HCT116 (cell line): ENCODE results near the gene NELL1. TPM values are rescaled to one million over a fixed set of nuclear protein-coding genes. Genes with fewer than 3 reads are reported as not detected.

Source experiments
- ATAC-seq: fragments of 200-7000 bp; cut with Tn5 transposase; 2 replicates; pipeline ENCODE4 v1.9.1; 2020; ENCODE audit warnings: mild to moderate bottlenecking, moderate library complexity
- BruUV-seq: library from RNA; stranded (reverse); fragments of 400-500 nt; replicated peaks from 2 replicates; lab custom pipeline; 2021; lab: Mats Ljungman, UMichigan
- CTCF ChIA-PET: fragments of 300-600 bp; sonication (Branson Sonifier 250); formaldehyde crosslinking; loops from one replicate; lab custom pipeline; 2021; ENCODE audit warnings: antibody characterized with exemption; lab: Charles Lee
- POLR2A ChIA-PET: fragments of 300-600, 350-600 bp; sonication (Branson Sonifier 250); formaldehyde crosslinking; loops from one replicate; lab custom pipeline; 2021; ENCODE audit warnings: antibody characterized with exemption; lab: Charles Lee
- RAD21 ChIA-PET, 2 experiments: fragments of 300-600 bp; sonication (Branson Sonifier 250); formaldehyde crosslinking; loops; one replicate each; lab custom pipeline; 2023; ENCODE audit warnings: low total read pairs in 2 of 2; ENCODE audit not compliant: uncharacterized antibody in 2 of 2, unreplicated experiment in 2 of 2, low non-redundant PET in 1 of 2; lab: Charles Lee
- DNase-seq: peaks from one replicate; pipeline ENCODE4 v3.0.0-alpha.2; 2010; ENCODE audit warnings: low read depth, low spot score
- H2AFZ ChIP-seq: fragments of 200-600 bp; shearing (Covaris generic), sonication (generic); 2 replicates; pipeline ENCODE4 v1.6.1; 2017; ENCODE audit warnings: low read depth, mixed run types, mixed read lengths, antibody characterized with exemption, low read length; ENCODE audit not compliant: poor library complexity, severe bottlenecking
- H3K27ac ChIP-seq: 2 replicates; pipeline ENCODE4 v1.5.1; 2012; ENCODE audit warnings: low read depth, low read length
- H3K27me3 ChIP-seq: fragments of 200-600 bp; sonication (generic); 2 replicates; pipeline ENCODE4 v1.6.1; 2016; ENCODE audit warnings: mixed run types, low read length, mixed read lengths; ENCODE audit not compliant: insufficient read depth
- H3K36me3 ChIP-seq, 2 experiments: fragments of 200-500 bp in 1 of 2; fragments of 200-600 bp in 1 of 2; sonication (Bioruptor generic) in 1 of 2; sonication (generic) in 1 of 2; 2 replicates each; pipeline versions ENCODE4 v1.5.1 to v1.6.1; 2014 to 2016; ENCODE audit warnings: low read length in 2 of 2, inconsistent platforms in 1 of 2, mixed read lengths in 1 of 2, mixed run types in 1 of 2; ENCODE audit not compliant: insufficient read depth in 2 of 2, control insufficient read depth in 1 of 2
- H3K4me1 ChIP-seq, 2 experiments: fragments of 200-600 bp in 1 of 2; sonication (generic) in 1 of 2; 2 replicates each; pipeline versions ENCODE4 v1.5.1 to v1.6.1; 2012 to 2017; ENCODE audit warnings: low read length in 2 of 2, inconsistent platforms in 1 of 2, mild to moderate bottlenecking in 1 of 2, mixed read lengths in 1 of 2, mixed run types in 1 of 2, moderate library complexity in 1 of 2; ENCODE audit not compliant: insufficient read depth in 2 of 2, control insufficient read depth in 1 of 2
- H3K4me2 ChIP-seq: fragments of 200-600 bp; sonication (generic); 2 replicates; pipeline ENCODE4 v1.6.1; 2017; ENCODE audit warnings: mixed run types, low read length, mixed read lengths
- H3K4me3 ChIP-seq, 2 experiments: fragments of 200-600 bp in 1 of 2; sonication (generic) in 1 of 2; replicated peaks in 1 of 2; 2 replicates each; pipeline ENCODE4 v1.5.1; 2011 to 2016; ENCODE audit warnings: low read length in 2 of 2, control low read depth in 1 of 2, low read depth in 1 of 2, mild to moderate bottlenecking in 1 of 2, mixed read lengths in 1 of 2, mixed run types in 1 of 2
- H3K79me2 ChIP-seq: fragments of 200-600 bp; sonication (generic); 2 replicates; pipeline ENCODE4 v1.6.1; 2017; ENCODE audit warnings: mild to moderate bottlenecking, mixed run types, low read length, moderate library complexity, mixed read lengths; ENCODE audit not compliant: insufficient read depth
- H3K9ac ChIP-seq: fragments of 200-600 bp; sonication (generic); 2 replicates; pipeline ENCODE4 v1.6.1; 2016; ENCODE audit warnings: low read length, mixed read lengths
- H3K9me2 ChIP-seq: fragments of 200-600 bp; sonication (generic), shearing (Covaris generic); 2 replicates; pipeline ENCODE4 v1.6.1; 2017; ENCODE audit warnings: mixed run types, mild to moderate bottlenecking, moderate library complexity; ENCODE audit not compliant: insufficient read depth
- H3K9me3 ChIP-seq, 2 experiments: fragments of 200-500 bp in 1 of 2; fragments of 200-600 bp in 1 of 2; sonication (Bioruptor generic) in 1 of 2; sonication (generic) in 1 of 2; 2 replicates each; pipeline ENCODE4 v1.6.1; 2014 to 2017; ENCODE audit warnings: low read length in 2 of 2, mixed read lengths in 2 of 2, inconsistent platforms in 1 of 2, low read depth in 1 of 2, mild to moderate bottlenecking in 1 of 2, mixed run types in 1 of 2, moderate library complexity in 1 of 2; ENCODE audit not compliant: control insufficient read depth in 1 of 2, insufficient read depth in 1 of 2
- H4K20me1 ChIP-seq: fragments of 200-600 bp; sonication (generic), shearing (Covaris generic); 2 replicates; pipeline ENCODE4 v1.6.1; 2017; ENCODE audit warnings: mixed run types, mild to moderate bottlenecking, moderate library complexity; ENCODE audit not compliant: insufficient read depth
- EZH2 ChIP-seq: fragments of 200-600 bp; sonication (generic); IDR thresholded peaks from 2 replicates; pipeline ENCODE4 v1.6.1; 2017; ENCODE audit warnings: antibody characterized with exemption, mixed run types
- FOSL1 ChIP-seq: IDR thresholded peaks from 2 replicates; pipeline ENCODE4 v1.6.1; 2012; ENCODE audit warnings: low read depth
- JUND ChIP-seq: IDR thresholded peaks from 2 replicates; pipeline ENCODE4 v1.6.1; 2012
- POLR2A ChIP-seq: IDR thresholded peaks from 2 replicates; pipeline ENCODE4 v1.7.0; 2011; ENCODE audit warnings: borderline replicate concordance; ENCODE audit not compliant: insufficient read depth, insufficient read length; ENCODE audit errors: extremely low read depth
- POLR2AphosphoS5 ChIP-seq: IDR thresholded peaks from 2 replicates; pipeline ENCODE4 v1.6.1; 2011; ENCODE audit warnings: mild to moderate bottlenecking, low read depth, low read length, moderate library complexity
- RAD21 ChIP-seq: IDR thresholded peaks from 2 replicates; pipeline ENCODE4 v1.6.1; 2012; ENCODE audit warnings: low read depth, mild to moderate bottlenecking
- SIN3A ChIP-seq: IDR thresholded peaks from 2 replicates; pipeline ENCODE4 v1.6.1; 2012; ENCODE audit warnings: low read depth
- SP1 ChIP-seq: IDR thresholded peaks from 2 replicates; pipeline ENCODE4 v1.6.1; 2012; ENCODE audit warnings: low read depth
- TCF7L2 ChIP-seq: IDR thresholded peaks from 2 replicates; pipeline ENCODE4 v1.7.0; 2011; ENCODE audit warnings: borderline replicate concordance, inconsistent platforms; ENCODE audit not compliant: insufficient read depth, insufficient read length; ENCODE audit errors: extremely low read depth
- ZFX ChIP-seq: fragments of 450-650 bp; IDR thresholded peaks from 2 replicates; pipeline ENCODE4 v1.6.1; 2017
- intact Hi-C: fragments of 100-400 bp; cut with micrococcal nuclease; formaldehyde crosslinking; loops from 2 replicates; pipeline ENCODE4 v1.10.0; 2022
- total RNA-seq: library from RNA; stranded (reverse); gene quantifications from one replicate; pipeline ENCODE4 v1.2.1, GENCODE V29; 2021; ENCODE audit not compliant: unreplicated experiment
- TF ChIP-seq, protein P1 (sequence below): IDR thresholded peaks from 2 replicates; pipeline ENCODE4 v1.6.1; 2012
- TF ChIP-seq, protein P2 (sequence below), 3 experiments: fragments of 200-600 bp in 1 of 3; sonication (generic) in 1 of 3; IDR thresholded peaks in 2 of 3; conservative IDR thresholded peaks in 1 of 3; 2 replicates each; pipeline ENCODE4 v1.5.1; 2012 to 2017; ENCODE audit warnings: low read depth in 2 of 3, low read length in 2 of 3, antibody characterized with exemption in 1 of 3, borderline replicate concordance in 1 of 3, control low read depth in 1 of 3, mild to moderate bottlenecking in 1 of 3, mixed read lengths in 1 of 3, mixed run types in 1 of 3, moderate library complexity in 1 of 3; ENCODE audit not compliant: insufficient read depth in 1 of 3

The NELL1 gene
- total RNA-seq, 1 experiment from 2014 or later = not detected

DNA sequence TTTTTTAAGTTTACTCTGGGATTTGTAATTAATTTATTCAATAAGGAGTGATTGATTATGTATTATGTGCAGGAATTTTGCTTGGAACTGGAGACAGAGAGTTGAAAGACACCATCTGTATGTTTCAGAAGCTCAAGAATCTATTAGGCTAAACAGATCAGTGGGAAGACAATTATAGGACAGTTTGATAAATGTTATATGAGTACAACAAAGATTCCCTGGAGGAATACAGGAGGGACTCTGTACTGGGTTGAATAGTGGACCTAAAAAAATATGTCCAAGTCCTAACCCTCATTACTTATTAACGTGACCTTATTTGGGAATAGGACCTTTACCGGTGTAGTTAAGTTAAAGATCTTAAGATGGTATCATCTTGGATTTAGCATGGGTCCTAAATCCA, 681.2 kb downstream of the NELL1 start:
- no peaks in the 10 kb centered on the region for H3K4me1 ChIP-seq
- intact Hi-C loops = no loop called here
- no peak overlapping the region for H3K9ac ChIP-seq
- TF ChIP-seq, protein P1, sequence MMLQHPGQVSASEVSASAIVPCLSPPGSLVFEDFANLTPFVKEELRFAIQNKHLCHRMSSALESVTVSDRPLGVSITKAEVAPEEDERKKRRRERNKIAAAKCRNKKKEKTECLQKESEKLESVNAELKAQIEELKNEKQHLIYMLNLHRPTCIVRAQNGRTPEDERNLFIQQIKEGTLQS = no peak
- TF ChIP-seq SP1 = no peak
- TF ChIP-seq EZH2 = no peak
- TF ChIP-seq, protein P2, sequence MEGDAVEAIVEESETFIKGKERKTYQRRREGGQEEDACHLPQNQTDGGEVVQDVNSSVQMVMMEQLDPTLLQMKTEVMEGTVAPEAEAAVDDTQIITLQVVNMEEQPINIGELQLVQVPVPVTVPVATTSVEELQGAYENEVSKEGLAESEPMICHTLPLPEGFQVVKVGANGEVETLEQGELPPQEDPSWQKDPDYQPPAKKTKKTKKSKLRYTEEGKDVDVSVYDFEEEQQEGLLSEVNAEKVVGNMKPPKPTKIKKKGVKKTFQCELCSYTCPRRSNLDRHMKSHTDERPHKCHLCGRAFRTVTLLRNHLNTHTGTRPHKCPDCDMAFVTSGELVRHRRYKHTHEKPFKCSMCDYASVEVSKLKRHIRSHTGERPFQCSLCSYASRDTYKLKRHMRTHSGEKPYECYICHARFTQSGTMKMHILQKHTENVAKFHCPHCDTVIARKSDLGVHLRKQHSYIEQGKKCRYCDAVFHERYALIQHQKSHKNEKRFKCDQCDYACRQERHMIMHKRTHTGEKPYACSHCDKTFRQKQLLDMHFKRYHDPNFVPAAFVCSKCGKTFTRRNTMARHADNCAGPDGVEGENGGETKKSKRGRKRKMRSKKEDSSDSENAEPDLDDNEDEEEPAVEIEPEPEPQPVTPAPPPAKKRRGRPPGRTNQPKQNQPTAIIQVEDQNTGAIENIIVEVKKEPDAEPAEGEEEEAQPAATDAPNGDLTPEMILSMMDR (IDR thresholded peaks at IDR 0.05 in 2 of 3, conservative IDR thresholded peaks at IDR 0.05 in 1 of 3; ENCODE audit: borderline replicate concordance in 1 of 3, insufficient read depth in 1 of 3, low read depth in 2 of 3, low read length in 2 of 3) = no peak
- no peak for TF ChIP-seq POLR2AphosphoS5
- no peak for TF ChIP-seq RAD21
- TF ChIP-seq SIN3A = no peak
- no peak for TF ChIP-seq ZFX
- no peak for TF ChIP-seq JUND
- no peak for TF ChIP-seq FOSL1
- no peak for TF ChIP-seq POLR2A
- TF ChIP-seq TCF7L2 = no peak
- ChIA-PET CTCF (no interaction called here), POLR2A (no interaction called here), RAD21 (no interaction called here)
- BruUV-seq = no TSS peak
- peaks cover 7 to 31% of the 10 kb centered on the region in 2 experiments; a peak in 2 of 4 replicates for H3K9me3 ChIP-seq
- ATAC-seq (no peak), DNase-seq (no peak)
- H3K4me2 ChIP-seq = no peak overlapping the region
- no peak overlapping the region for H3K4me3 ChIP-seq
- no peak overlapping the region for H3K27ac ChIP-seq
- H2AFZ ChIP-seq = no peak overlapping the region
- no peaks in the 10 kb centered on the region for H3K27me3 ChIP-seq
- no peaks in the 10 kb centered on the region for H3K9me2 ChIP-seq
- H4K20me1 ChIP-seq = no peaks in the 10 kb centered on the region
- no peaks in the 10 kb centered on the region for H3K36me3 ChIP-seq
- H3K79me2 ChIP-seq = no peaks in the 10 kb centered on the region
